AG09309 (cell line): ENCODE data around the gene PPP1R7.
"Not testable (repeated sequence)": the region's sequence is repeated elsewhere in the genome, so short reads cannot be mapped to it uniquely, and the experiment has no call there.

Experiments
- DNase-seq: peaks from one replicate; pipeline ENCODE4 v3.0.0-alpha.2; 2010; ENCODE audit warnings: low read depth
- H3K4me3 ChIP-seq: 2 replicates; pipeline ENCODE4 v1.5.1; 2011; ENCODE audit warnings: mild to moderate bottlenecking, low read depth, low read length, moderate library complexity; ENCODE audit not compliant: control insufficient read depth
- TF ChIP-seq, protein P1 (sequence below): IDR thresholded peaks from 2 replicates; pipeline ENCODE4 v1.5.1; 2011; ENCODE audit warnings: mild to moderate bottlenecking, low read depth, low read length, inconsistent platforms; ENCODE audit not compliant: insufficient read depth, control insufficient read depth; ENCODE audit errors: missing control alignments

Gene PPP1R7

DNA sequence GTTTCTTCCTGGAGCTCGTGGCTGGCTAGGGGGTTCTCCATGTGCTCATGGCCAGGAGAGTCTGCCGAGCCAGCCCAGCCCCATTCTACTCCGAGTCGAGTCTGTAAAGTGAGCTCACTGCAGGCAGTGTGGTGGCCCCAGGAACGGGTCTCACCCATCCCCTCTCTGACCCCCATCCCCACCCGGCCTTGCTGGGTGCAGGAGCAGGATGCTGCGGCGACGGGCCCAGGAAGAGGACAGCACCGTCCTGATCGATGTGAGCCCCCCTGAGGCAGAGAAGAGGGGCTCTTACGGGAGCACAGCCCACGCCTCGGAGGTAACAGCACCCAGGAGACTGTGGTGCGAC lies 39.6 kb downstream of the PPP1R7 start:
- H3K4me3 ChIP-seq: no peak overlapping the region
- TF ChIP-seq, protein P1, sequence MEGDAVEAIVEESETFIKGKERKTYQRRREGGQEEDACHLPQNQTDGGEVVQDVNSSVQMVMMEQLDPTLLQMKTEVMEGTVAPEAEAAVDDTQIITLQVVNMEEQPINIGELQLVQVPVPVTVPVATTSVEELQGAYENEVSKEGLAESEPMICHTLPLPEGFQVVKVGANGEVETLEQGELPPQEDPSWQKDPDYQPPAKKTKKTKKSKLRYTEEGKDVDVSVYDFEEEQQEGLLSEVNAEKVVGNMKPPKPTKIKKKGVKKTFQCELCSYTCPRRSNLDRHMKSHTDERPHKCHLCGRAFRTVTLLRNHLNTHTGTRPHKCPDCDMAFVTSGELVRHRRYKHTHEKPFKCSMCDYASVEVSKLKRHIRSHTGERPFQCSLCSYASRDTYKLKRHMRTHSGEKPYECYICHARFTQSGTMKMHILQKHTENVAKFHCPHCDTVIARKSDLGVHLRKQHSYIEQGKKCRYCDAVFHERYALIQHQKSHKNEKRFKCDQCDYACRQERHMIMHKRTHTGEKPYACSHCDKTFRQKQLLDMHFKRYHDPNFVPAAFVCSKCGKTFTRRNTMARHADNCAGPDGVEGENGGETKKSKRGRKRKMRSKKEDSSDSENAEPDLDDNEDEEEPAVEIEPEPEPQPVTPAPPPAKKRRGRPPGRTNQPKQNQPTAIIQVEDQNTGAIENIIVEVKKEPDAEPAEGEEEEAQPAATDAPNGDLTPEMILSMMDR: no peak
- DNase-seq: no peak

DNA sequence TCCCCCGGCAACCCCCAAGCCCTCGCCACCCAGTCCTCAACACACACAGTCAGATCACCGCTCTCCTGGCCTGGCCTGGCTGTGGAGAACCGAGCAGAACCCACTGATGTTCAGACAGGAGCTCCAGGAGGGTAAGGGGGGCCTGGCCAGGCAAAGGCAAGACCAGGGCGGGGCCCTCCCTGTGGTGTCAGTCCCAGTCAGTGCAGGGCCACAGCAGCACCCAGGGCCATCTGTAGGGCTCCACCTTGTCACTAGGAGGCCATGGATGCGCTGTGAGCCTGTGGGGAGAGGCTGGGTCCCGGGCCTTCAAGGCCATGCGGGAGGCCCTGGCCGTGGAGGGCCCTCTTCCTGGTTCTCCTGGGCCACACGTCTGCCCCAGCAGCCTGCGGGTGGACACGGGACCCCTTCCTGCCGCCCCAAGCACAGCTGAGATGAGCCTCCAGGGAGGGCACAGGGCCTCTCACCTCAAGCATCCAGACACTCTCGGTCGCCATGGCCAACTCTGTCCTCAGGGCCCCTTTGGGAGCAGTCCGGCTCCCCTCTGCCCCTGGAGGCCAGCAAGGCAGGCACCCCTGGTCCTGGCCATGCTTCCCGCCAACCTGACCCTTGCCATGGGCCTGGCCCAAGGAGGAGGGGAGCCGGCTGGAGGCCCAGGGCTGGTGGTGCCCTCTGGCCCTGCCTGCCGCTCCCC lies 40.2 kb downstream of the PPP1R7 start:
- H3K4me3 ChIP-seq: no peak overlapping the region
- TF ChIP-seq, protein P1: no peak
- no peak for DNase-seq

DNA sequence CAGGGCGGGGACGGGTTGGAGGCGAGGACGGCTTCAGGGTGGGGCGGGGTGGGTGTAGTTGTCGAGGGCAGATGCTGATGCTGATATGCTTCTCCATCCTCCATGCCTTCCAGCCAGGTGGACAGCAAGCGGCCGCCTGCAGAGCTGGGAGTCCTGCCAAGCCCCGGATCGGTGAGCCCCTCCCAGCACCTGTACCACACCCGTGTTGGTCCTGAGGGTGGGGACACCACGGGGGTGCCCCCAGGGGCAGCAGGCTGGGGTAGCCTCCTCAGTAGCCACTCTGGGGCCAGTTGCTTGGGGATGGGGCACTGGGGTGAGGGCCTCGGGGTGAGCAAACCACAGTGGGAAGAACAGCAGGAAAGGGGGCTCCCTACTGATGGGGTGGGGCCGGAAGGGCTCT lies 40.8 kb downstream of the PPP1R7 start:
- TF ChIP-seq, protein P1: no peak
- DNase-seq: no peak
- no peak overlapping the region for H3K4me3 ChIP-seq

DNA sequence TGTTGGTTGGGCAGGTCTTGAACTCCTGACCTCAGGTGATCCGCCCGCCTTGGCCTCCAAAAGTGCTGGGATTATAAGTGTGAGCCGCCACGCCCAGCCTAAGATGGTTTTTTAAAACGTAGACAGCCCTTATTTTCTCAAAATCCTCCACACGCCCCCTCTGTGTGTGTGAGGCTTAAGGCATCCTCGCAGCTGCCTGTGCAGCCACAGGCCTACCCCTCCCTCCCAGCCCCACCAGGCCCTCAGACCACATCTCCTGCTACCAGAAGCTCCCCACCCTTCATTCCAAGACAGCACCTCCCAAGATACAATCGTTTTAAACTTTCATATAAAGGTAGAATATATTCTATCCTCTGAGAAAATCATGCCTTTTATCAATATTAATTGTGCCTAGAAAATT lies 43.0 kb downstream of the PPP1R7 start:
- TF ChIP-seq, protein P1: no peak
- DNase-seq: no peak
- no peak overlapping the region for H3K4me3 ChIP-seq

DNA sequence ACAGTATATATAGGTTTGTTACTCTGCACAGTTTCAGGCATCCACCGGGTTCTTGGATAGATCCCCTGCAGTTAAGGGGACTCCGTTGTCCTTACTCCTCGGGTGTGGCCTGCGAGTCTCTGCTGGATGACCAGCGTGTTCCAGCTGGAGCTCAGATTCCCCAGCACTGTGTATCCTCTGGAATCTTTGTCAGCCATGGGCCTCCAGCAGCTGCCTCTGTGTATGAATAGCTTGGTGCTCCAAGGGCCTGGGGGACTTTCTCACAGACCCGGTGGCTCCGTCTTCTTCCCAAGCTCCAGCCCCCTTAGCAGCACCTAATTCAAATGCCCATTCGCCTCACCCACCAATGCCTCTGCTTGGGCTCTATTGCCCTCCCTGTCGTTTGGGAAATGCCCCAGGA lies 44.5 kb downstream of the PPP1R7 start:
- no peak for DNase-seq
- TF ChIP-seq, protein P1: no peak
- no peak overlapping the region for H3K4me3 ChIP-seq

DNA sequence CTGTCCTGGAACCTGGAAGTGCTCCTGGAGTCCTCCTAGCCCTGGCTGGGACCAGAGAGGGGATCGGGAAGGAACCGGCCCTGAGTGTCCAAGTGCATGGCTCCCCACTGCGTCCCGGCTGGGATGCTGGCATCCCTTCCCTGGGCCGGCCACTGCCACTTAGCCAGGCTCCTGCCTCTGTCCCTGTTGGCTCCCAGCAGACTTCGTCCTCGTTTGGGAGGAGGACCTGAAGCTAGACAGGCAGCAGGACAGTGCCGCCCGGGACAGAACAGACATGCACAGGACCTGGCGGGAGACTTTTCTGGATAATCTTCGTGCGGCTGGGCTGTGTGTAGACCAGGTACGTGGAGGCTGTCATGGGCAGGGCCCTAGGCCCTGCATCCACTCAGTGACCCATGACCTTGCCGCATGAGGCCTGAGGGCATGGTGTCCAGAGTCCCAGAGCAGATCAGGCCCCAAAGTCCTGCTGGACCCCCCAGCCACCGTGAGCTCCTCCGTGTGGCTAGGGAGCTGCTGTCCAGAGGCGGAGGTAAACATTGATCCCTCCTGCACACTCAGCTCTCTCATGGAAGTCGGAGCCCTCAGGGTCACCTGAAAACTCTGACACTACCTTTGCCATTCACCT lies 45.4 kb downstream of the PPP1R7 start:
- TF ChIP-seq, protein P1: no peak
- H3K4me3 ChIP-seq: no peak overlapping the region
- DNase-seq: no peak

DNA sequence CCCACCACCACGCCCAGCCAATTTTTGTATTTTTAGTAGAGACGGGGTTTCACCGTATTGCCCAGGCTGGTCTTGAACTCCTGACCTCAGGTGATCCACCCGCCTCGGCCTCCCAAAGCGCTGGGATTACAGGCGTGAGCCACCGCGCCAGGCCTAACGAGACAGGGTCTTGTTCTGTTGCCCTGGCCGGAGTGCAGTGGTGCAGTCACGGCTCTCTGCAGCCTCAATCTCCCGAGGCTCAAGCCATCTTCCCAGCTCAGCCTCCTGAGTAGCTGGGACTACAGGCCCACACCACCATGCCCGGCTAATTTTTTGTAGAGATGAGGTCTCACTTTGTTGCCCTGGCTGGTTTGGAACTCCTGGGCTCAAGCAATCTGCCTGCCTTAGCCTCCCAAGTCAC lies 47.0 kb downstream of the PPP1R7 start:
- DNase-seq, H3K4me3 ChIP-seq: not testable (repeated sequence)
